Activated CD8-positive, alpha-beta T cell treated with anti-CD3 and anti-CD28 coated beads, Interleukin-2, amount 10 ng/mL, durations not matched to agents 7 days and 5 days (primary cell): ENCODE results near the gene PRDX3. TPM values are rescaled to one million over a fixed set of nuclear protein-coding genes. Genes with fewer than 3 reads are reported as not detected.
"Not testable (repeated sequence)": the region's sequence is repeated elsewhere in the genome, so short reads cannot be mapped to it uniquely, and the experiment has no call there.

Experiments used
- ATAC-seq: fragments of 150-1000 bp; cut with Tn5 transposase; one replicate; pipeline ENCODE4 v1.10.0; 2021; ENCODE audit warnings: moderate library complexity
- CTCF ChIA-PET: fragments of 350-600 bp; sonication (Branson Sonifier 250); formaldehyde crosslinking; loops from one replicate; lab custom pipeline; 2021; ENCODE audit warnings: antibody characterized with exemption; lab: Charles Lee
- POLR2A ChIA-PET: fragments of 350-600 bp; sonication (Branson Sonifier 250); formaldehyde crosslinking; loops from one replicate; lab custom pipeline; 2021; ENCODE audit warnings: antibody characterized with exemption; lab: Charles Lee
- DNase-seq: peaks from one replicate; pipeline ENCODE4 v3.0.0-alpha.2; 2020
- H3K27ac Mint-ChIP-seq: one replicate; pipeline ENCODE4 v1.8.0; 2021; ENCODE audit warnings: mild to moderate bottlenecking, mixed read lengths
- H3K27me3 Mint-ChIP-seq: one replicate; pipeline ENCODE4 v1.8.0; 2021; ENCODE audit warnings: low read depth, mixed read lengths
- H3K36me3 Mint-ChIP-seq: one replicate; pipeline ENCODE4 v1.8.0; 2021; ENCODE audit warnings: low read depth, mixed read lengths
- H3K4me1 Mint-ChIP-seq: one replicate; pipeline ENCODE4 v1.8.0; 2021; ENCODE audit warnings: low read depth, mixed read lengths
- H3K4me3 Mint-ChIP-seq: one replicate; pipeline ENCODE4 v1.8.0; 2021; ENCODE audit warnings: mild to moderate bottlenecking, mixed read lengths
- H3K9me3 Mint-ChIP-seq: one replicate; pipeline ENCODE4 v1.8.0; 2022; ENCODE audit warnings: mixed read lengths; ENCODE audit not compliant: insufficient read depth
- total RNA-seq, 2 experiments: library from RNA; stranded (reverse); gene quantifications; one replicate each; pipeline ENCODE4 v1.2.3, GENCODE V29; 2021

Gene PRDX3
- total RNA-seq, 2 experiments from 2014 or later: 135 to 136 TPM

DNA sequence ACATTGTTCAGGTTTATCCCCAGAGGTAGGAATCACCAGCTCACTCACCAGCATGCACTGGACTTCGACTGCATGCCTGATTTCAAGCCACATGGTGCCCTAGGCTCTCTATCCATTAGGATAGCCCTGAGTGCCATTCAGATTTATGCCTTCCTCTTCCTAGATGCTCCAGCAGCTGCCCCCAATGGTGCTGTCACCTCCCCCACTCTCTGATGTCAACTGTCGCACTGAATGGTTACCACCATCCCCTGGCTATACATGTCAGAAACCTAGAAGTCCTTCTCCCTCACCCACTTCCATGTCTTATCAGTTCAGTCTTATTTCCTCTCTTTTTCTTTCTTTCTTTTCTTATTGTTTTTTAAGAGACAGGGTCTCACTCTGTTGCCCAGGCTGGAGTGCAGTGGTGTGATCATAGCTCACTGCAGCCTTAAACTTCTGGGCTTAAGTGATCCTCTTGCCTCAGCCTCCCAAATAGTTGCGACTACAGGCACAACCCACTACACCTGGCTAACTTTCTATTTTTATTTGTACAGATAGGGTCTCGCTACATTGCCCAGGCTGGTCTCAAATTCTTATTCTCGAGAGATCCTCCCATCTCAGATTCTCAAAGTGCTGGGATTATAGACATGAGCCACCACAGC is 16.0 kb downstream of the PRDX3 start:
- no peaks in the 10 kb centered on the region for H3K9me3 Mint-ChIP-seq
- H3K4me1 Mint-ChIP-seq: peaks cover 47% of the 10 kb centered on the region
- ATAC-seq: no peak
- ChIA-PET POLR2A (no interaction called here), CTCF (interaction anchor here (0.6 to 1.8 kb wide), 3 partner anchors 23 to 47 kb away, joined by 3 to 4 read pairs (median 3); no protein-coding TSS in a partner anchor)
- DNase-seq: no peak
- peaks cover 43% of the 10 kb centered on the region for H3K36me3 Mint-ChIP-seq
- no peaks in the 10 kb centered on the region for H3K27me3 Mint-ChIP-seq
- H3K4me3 Mint-ChIP-seq: no peak overlapping the region
- H3K27ac Mint-ChIP-seq: peak overlapping the region; percentile 39

DNA sequence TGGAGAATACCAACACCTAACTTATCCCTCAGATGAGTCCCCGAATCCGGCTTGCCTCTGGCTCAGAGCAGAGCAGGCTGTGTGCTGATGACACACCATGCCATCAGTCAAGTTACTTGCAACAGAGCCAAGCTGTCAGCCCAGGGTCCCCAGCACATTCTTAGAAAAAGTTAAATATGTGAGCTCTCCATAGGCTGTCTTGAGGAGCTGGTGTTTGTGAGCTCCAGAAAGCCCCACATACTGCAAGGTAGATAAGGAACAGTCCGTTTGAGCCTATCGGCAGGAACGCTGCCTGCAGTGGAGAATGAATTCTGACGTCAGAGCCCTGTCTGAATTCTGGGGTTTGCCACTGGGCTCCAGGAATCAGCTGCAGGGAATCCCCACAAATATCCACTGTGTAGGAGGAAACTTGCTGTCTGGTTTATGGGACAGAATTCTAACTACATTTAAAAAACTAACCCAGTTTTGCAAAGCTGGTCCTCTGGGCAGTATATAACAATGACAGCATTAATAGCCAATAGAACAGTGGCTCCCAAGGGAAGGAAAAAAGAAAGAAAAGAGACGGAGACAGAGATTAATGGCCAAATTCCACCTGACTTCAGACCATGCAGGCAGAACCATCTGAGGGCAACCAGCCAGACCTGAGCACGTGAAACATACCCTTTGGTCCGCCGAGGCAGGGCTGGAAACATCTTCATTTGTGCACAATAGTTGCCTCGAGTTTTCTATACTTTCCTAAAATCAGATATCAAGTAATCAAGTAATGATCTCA is 16.7 kb downstream of the PRDX3 start:
- Mint-ChIP-seq H3K27ac (no peak overlapping the region), H3K4me1 (peaks cover 44% of the 10 kb centered on the region), H3K27me3 (no peaks in the 10 kb centered on the region), H3K9me3 (no peaks in the 10 kb centered on the region), H3K4me3 (no peak overlapping the region), H3K36me3 (peaks cover 37% of the 10 kb centered on the region)
- DNase-seq: no peak
- no peak for ATAC-seq
- ChIA-PET POLR2A (interaction anchor here (0.7 to 1.3 kb wide), 2 partner anchors 9 to 26 kb away, joined by 3 read pairs; no protein-coding TSS in a partner anchor), CTCF (interaction anchor here (0.6 to 0.8 kb wide), 2 partner anchors 23 to 48 kb away, joined by 3 read pairs; no protein-coding TSS in a partner anchor)

DNA sequence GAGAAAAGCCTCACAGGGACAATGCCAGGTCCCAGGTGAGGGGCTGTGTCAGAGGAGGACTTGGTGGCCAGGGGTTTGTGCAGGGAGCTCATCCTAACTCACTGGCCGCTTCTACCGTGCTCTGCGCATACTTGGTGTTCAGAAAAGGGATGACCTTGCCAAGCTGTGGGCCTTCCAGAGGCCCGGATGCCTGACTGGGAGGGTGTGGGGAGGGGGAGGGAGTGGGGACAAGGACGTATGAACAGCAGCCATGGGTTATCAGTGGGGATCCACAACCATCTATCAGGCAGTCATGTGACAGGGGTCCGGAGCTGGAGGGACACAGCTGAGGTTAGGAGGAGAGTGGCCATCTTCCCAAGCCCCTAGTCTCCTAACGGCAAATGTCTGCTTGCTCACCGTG is 19.3 kb downstream of the PRDX3 start:
- Mint-ChIP-seq H3K36me3 (peaks cover 52% of the 10 kb centered on the region), H3K4me1 (peaks cover 28% of the 10 kb centered on the region), H3K4me3 (no peak overlapping the region), H3K9me3 (no peaks in the 10 kb centered on the region), H3K27me3 (no peaks in the 10 kb centered on the region), H3K27ac (no peak overlapping the region)
- ChIA-PET POLR2A (no interaction called here), CTCF (no interaction called here)
- no peak for DNase-seq
- no peak for ATAC-seq

DNA sequence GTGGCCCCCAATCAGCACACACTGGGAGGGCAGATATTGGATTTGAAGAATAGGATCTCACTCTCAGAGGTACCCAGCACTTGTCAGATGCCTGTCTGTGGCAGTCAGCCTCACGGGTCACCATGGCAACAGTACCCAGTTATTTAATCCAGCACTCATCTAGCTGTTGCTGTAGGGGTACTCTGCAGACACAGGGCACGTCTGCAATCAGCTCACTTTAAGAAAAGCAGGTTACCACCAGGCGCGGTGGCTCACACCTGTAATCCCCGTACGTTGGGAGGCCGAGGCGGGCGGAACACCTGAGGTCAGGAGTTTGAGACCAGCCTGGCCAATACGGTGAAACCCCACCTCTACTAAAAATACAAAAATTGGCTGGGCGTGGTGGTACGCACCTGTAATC is 25.0 kb downstream of the PRDX3 start:
- H3K4me3 Mint-ChIP-seq: no peak overlapping the region
- peaks cover 54% of the 10 kb centered on the region for H3K36me3 Mint-ChIP-seq
- H3K9me3 Mint-ChIP-seq: no peaks in the 10 kb centered on the region
- ATAC-seq (no peak), DNase-seq (no peak)
- no peak overlapping the region for H3K27ac Mint-ChIP-seq
- no peaks in the 10 kb centered on the region for H3K27me3 Mint-ChIP-seq
- ChIA-PET CTCF (interaction anchor here (0.9 kb wide), 1 partner anchor 18 kb away, joined by 3 read pairs; no protein-coding TSS in a partner anchor), POLR2A (no interaction called here)
- peaks cover 3% of the 10 kb centered on the region for H3K4me1 Mint-ChIP-seq

DNA sequence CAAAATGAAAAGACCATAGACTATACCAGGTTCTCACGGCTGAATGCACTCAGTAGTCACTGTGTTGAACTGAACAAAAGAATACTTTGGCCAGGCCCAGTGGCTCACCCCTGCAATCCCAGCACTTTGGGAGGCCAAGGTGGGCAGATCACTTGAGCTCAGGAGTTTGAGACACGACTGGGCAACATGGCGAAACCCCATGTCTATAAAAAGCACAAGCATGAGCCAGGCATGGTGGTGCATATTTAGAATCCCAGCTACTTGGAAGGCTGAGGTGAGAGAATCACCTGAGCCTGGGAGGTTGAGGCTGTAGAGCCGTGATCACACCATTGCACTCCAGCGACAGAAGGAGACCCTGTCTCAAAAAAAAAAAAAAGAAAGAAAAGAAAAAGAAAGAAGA is 25.6 kb downstream of the PRDX3 start:
- Mint-ChIP-seq H3K27ac (no peak overlapping the region), H3K27me3 (no peaks in the 10 kb centered on the region), H3K9me3 (no peaks in the 10 kb centered on the region), H3K4me1 (peaks cover 3% of the 10 kb centered on the region), H3K4me3 (no peak overlapping the region), H3K36me3 (peaks cover 52% of the 10 kb centered on the region)
- no peak for ATAC-seq
- ChIA-PET CTCF (interaction anchor here (0.9 to 1.2 kb wide), 2 partner anchors 17 to 45 kb away, joined by 3 to 5 read pairs; no protein-coding TSS in a partner anchor), POLR2A (no interaction called here)
- no peak for DNase-seq

DNA sequence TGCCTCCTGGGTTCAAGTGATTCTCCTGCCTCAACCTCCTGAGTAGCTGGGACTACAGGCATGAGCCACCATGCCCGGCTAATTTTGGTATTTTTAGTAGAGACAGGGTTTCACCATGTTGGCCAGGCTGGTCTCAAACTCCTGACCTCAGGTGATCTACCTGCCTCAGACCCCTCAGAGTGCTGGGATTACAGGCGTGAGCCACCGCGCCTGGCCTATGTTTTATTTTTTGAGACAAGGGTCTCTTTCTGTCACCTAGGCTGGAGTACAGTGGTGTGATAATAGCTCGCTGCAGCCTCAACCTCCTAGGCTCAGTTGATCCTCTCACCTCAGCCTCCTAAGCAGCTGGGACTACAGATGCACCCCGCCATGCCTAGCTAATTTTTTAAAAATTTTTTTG is 27.0 kb downstream of the PRDX3 start:
- DNase-seq, H3K4me3 Mint-ChIP-seq, CTCF ChIA-PET, H3K27me3 Mint-ChIP-seq, POLR2A ChIA-PET, H3K4me1 Mint-ChIP-seq, H3K9me3 Mint-ChIP-seq, H3K27ac Mint-ChIP-seq, ATAC-seq: not testable (repeated sequence)
- peaks cover 53% of the 10 kb centered on the region for H3K36me3 Mint-ChIP-seq

DNA sequence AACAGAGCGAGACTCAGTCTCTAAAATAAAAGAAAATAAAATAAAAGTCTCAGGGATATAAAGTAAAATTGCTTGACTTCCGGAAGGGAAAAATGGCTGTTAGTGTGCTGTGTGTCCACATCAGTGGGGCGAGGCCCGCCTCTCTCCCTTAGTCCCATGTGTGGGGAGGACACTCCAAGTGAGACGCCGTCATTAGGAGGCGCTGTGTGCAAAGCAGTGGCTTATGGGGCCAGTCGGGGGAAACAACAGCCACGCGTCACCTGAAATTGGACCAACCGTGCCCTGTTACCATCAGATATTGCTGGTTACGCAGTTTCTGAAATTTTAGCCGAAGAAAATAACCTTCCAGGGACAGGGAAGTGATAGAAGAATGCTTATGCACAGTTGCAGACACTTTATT is 28.9 kb downstream of the PRDX3 start:
- ChIA-PET POLR2A (no interaction called here), CTCF (no interaction called here)
- Mint-ChIP-seq H3K9me3 (no peaks in the 10 kb centered on the region), H3K4me1 (no peaks in the 10 kb centered on the region), H3K27ac (no peak overlapping the region), H3K4me3 (no peak overlapping the region), H3K36me3 (peaks cover 41% of the 10 kb centered on the region), H3K27me3 (no peaks in the 10 kb centered on the region)
- ATAC-seq: no peak
- DNase-seq: no peak

DNA sequence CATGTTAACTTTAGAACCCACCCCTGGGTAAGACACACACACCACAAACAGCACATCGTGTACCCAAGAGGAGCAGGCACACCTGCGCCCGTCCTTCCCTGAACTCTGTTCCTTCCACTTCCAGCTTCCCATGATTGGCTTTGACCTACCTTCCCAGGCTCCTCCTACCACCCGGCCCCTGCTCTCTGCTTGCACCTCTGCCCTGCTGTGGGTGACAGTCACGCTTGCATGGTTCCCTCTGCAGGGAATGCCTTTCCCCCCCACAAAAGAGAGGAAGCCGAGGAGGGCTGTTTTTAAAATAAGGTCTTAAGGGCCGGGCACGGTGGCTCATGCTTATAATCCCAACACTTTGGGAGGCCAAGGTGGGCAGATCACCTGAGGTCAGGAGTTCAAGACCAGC is 29.5 kb downstream of the PRDX3 start:
- ChIA-PET POLR2A (no interaction called here), CTCF (interaction anchor here (0.7 kb wide), 1 partner anchor 16 kb away, joined by 3 read pairs; no protein-coding TSS in a partner anchor)
- no peaks in the 10 kb centered on the region for H3K4me1 Mint-ChIP-seq
- DNase-seq (no peak), ATAC-seq (no peak)
- H3K27me3 Mint-ChIP-seq: no peaks in the 10 kb centered on the region
- peaks cover 37% of the 10 kb centered on the region for H3K36me3 Mint-ChIP-seq
- H3K4me3 Mint-ChIP-seq: no peak overlapping the region
- H3K9me3 Mint-ChIP-seq: no peaks in the 10 kb centered on the region
- peak overlapping the region; percentile 20 for H3K27ac Mint-ChIP-seq

DNA sequence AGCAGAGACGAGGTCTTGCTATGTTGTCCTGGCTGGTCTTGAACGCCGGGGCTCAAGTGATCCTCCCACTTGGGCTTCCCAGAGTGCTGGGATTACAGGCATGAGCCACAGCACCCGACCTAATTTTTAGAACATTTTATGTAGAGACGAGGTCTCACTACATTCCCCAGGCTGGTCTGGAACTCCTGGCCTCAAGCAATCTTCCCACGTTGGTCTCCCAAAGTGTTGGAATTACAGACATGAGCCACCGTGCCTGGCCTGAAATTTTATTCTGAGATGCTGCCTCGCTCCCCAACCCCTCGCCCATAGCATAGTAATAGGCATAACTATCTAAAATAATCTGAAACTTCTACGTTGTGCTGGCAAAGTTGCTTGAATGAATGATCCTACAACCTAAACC is 35.0 kb downstream of the PRDX3 start:
- Mint-ChIP-seq H3K27ac (no peak overlapping the region), H3K27me3 (no peaks in the 10 kb centered on the region), H3K4me3 (no peak overlapping the region), H3K4me1 (peaks cover 10% of the 10 kb centered on the region), H3K9me3 (no peaks in the 10 kb centered on the region), H3K36me3 (peaks cover 43% of the 10 kb centered on the region)
- no peak for DNase-seq
- ChIA-PET POLR2A (no interaction called here), CTCF (no interaction called here)
- no peak for ATAC-seq

DNA sequence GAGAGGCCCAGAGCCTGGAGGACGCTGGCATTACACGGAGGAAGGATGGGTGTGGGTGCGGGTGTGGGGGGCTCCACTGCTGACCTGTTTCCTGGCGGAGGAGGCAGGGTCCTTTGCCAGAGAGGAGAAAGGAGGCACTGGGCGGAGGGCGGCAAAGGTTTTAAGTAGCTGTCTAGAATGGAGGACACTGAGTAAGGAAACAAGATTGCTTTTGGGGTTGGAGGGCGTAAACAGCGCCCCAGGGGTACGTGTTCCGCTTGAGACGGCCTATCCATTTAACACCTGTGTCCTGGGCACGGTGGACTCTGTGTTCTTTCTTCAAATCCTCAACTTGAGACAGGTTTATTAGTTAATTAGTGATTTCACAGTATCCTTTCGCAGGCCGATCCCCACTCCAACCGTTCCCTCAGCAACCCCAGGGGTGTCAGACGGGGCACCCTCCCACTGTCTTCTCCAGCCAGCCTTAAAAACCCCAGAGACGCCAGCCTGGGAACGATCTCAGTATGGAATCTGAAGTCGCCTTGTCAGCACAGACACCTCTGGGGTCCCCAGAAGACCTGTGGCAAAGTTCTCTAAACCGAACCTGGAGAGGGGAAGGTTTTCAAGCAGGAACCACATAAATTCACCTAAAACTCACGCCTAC is 37.9 kb downstream of the PRDX3 start:
- Mint-ChIP-seq H3K9me3 (no peaks in the 10 kb centered on the region), H3K36me3 (peaks cover 40% of the 10 kb centered on the region), H3K4me1 (peaks cover 20% of the 10 kb centered on the region), H3K27ac (no peak overlapping the region), H3K4me3 (no peak overlapping the region), H3K27me3 (no peaks in the 10 kb centered on the region)
- DNase-seq (no peak), ATAC-seq (no peak)
- ChIA-PET POLR2A (no interaction called here), CTCF (interaction anchor here (0.9 to 3.1 kb wide), 4 partner anchors 36 to 58 kb away, joined by 3 to 21 read pairs (median 3); no protein-coding TSS in a partner anchor)

DNA sequence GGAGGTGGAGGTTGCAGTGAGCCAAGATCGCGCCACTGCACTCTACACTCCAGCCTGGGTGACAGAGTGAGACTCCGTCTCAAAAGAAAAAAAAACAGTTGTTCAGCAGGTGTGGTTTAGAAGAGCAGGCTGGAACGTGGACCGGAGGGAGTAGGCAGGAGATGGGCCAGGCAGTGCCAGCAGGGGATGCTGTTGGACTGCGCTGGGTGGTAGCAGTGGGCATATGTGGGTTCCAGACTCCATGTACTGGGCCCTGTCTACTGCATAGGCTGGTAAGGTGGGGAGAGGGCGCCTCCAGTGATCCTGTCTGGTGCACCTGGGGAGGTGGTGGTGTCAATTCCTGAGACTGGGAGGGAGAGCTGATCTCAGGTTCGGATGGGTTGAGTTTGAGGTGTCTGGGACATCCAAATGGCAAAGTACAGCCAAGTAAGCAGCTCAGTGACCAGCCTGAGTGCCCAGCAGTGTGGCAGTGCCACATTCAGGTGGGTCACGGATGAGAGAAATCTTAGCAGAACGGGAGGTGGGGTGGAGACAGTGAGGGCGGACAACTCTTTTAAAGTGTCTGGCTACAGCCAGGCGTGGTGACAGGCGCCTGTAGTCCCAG is 39.0 kb downstream of the PRDX3 start:
- POLR2A ChIA-PET: interaction anchor here (0.8 kb wide), 1 partner anchor 25 kb away, joined by 4 read pairs; no protein-coding TSS in a partner anchor
- Mint-ChIP-seq H3K27me3 (no peaks in the 10 kb centered on the region), H3K27ac (peak overlapping the region; percentile 73), H3K4me1 (peaks cover 26% of the 10 kb centered on the region), H3K9me3 (no peaks in the 10 kb centered on the region), H3K36me3 (peaks cover 46% of the 10 kb centered on the region), H3K4me3 (no peak overlapping the region)
- peak; percentile 62 for DNase-seq
- CTCF ChIA-PET: interaction anchor here (0.7 to 3.1 kb wide), 9 partner anchors 13 to 93 kb away, joined by 3 to 21 read pairs (median 3); no protein-coding TSS in a partner anchor
- peak; percentile 83 for ATAC-seq
